Hepatic stellate cell (primary cell): ENCODE measurements around the gene MAPK4.

Source experiments
- DNase-seq: peaks from one replicate; pipeline ENCODE4 v3.0.0; 2011; ENCODE audit warnings: low spot score

The MAPK4 gene

GRCh38 chr18:50654658-50655550 is 95.0 kb downstream of the MAPK4 start:
- DNase-seq = no peak

GRCh38 chr18:50656396-50656795 is 96.5 kb downstream of the MAPK4 start:
- no peak for DNase-seq

GRCh38 chr18:50656841-50657470 is 97.1 kb downstream of the MAPK4 start:
- DNase-seq = no peak

GRCh38 chr18:50658601-50659000 is 98.7 kb downstream of the MAPK4 start:
- no peak for DNase-seq

- no peak for DNase-seq
Measured at GRCh38 chr18:50659091-50660003, 99.5 kb downstream of the MAPK4 start.

- DNase-seq = no peak
Measured at GRCh38 chr18:50661013-50661412, 101.1 kb downstream of the MAPK4 start.

- no peak for DNase-seq
Measured at GRCh38 chr18:50662177-50662576, 102.3 kb downstream of the MAPK4 start.

GRCh38 chr18:50662775-50663383 is 103.0 kb downstream of the MAPK4 start:
- no peak for DNase-seq

GRCh38 chr18:50663626-50664441 is 103.9 kb downstream of the MAPK4 start:
- DNase-seq = no peak

GRCh38 chr18:50665015-50665414 is 105.1 kb downstream of the MAPK4 start:
- no peak for DNase-seq

- no peak for DNase-seq
Measured at GRCh38 chr18:50665519-50665918, 105.6 kb downstream of the MAPK4 start.

- no peak for DNase-seq
Measured at GRCh38 chr18:50666536-50666935, 106.6 kb downstream of the MAPK4 start.

- DNase-seq = no peak
Measured at GRCh38 chr18:50671376-50671775, 111.5 kb downstream of the MAPK4 start.

- DNase-seq = no peak
Measured at GRCh38 chr18:50674307-50674980, 114.6 kb downstream of the MAPK4 start.

GRCh38 chr18:50675043-50675442 is 115.2 kb downstream of the MAPK4 start:
- DNase-seq = no peak

GRCh38 chr18:50678651-50679050 is 118.8 kb downstream of the MAPK4 start:
- DNase-seq = no peak

GRCh38 chr18:50679056-50679455 is 119.2 kb downstream of the MAPK4 start:
- no peak for DNase-seq

- DNase-seq = no peak
Measured at GRCh38 chr18:50679656-50680055, 119.8 kb downstream of the MAPK4 start.

- DNase-seq = no peak
Measured at GRCh38 chr18:50680966-50681365, 121.1 kb downstream of the MAPK4 start.

- no peak for DNase-seq
Measured at GRCh38 chr18:50682852-50683251, 123.0 kb downstream of the MAPK4 start.

- no peak for DNase-seq
Measured at GRCh38 chr18:50686409-50686808, 126.5 kb downstream of the MAPK4 start.
